ENCODE data around the gene MRPL36.

DNA sequence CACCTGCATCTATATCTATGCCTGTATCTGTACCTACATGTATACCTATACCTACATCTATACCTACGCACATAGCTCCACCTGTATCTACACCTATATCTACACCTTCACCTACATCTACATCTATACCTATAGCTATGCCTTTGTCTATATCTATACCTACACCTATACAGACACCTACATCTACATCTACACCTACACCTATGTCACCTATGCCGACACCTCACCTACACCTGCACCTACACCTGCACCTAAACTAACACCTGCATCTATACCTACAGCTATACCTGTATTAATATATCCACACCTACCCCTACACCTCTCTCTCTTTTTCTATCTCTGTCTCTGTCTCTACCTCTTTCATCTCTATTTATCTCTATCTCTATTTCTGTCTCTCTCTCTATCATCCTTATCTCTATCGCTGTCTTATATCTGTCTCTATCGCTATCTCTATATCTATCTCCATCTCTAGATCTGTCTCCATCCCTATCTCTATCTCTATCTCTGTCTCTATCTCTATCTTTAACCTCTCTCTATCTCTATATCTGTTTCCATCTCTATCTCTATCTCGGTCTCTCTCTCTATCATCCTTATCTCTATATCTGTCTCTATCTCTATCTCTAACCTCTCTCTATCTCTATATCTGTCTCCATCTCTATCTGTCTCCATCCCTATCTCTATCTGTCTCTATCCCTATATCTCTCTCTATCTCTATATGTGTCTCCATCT is 45.2 kb upstream of the MRPL36 start:
- TF ChIP-seq CTCF (conservative IDR thresholded peaks at IDR 0.05) (no peak), ZFX (IDR thresholded peaks at IDR 0.05) (no peak)

All from C4-2B (cell line).